HG03103 (cell line): ENCODE measurements around the gene IRF9.

Experiments
- ATAC-seq: cut with Tn5 transposase; IDR thresholded peaks from one replicate; pipeline ENCODE4 v1.9.1; 2021; ENCODE audit warnings: low read depth; ENCODE audit not compliant: unreplicated experiment

Gene IRF9

GRCh38 chr14:24146453-24146977 lies 14.6 kb upstream of the IRF9 start, which contains the start of gene PSME2:
Gene PSME2, minus strand, starts transcription at chr14:24146610. Its CDS starts 29 bp downstream, at chr14:24146581.
- peak; percentile 51 for ATAC-seq

- ATAC-seq, result peak; percentile 84
These were observed 13.9 kb upstream of the IRF9 start, which contains the start of gene RNF31 for GRCh38 chr14:24146978-24147760. Gene RNF31, plus strand, starts transcription at chr14:24147498. Its CDS starts 201 bp downstream, at chr14:24147699.

DNA sequence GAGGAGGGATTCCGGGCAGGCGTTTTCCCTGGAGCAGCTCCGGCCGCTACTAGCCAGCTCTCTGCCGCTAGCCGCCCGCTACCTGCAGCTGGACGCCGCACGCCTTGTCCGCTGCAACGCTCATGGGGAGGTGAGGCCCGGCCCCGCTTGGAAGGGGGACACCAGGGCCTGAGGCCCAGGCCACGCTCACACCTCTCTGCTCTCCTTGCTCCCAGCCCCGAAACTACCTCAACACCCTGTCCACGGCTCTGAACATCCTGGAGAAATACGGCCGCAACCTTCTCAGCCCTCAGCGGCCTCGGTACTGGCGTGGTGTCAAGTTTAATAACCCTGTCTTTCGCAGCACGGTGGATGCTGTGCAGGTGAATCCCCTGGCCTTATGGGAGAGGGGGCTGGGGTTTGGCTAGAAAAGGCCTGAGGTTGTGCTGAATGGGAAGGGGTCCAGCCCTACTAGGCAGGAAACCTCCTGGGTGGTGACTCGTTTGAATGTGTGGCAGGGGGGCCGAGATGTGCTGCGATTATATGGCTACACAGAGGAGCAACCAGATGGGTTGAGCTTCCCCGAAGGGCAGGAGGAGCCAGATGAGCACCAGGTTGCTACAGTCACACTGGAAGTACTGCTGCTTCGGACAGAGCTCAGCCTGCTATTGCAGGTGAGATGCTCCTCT lies 13.2 kb upstream of the IRF9 start:
- no peak for ATAC-seq

- ATAC-seq, result no peak
These were observed 11.6 kb upstream of the IRF9 start for GRCh38 chr14:24149302-24149969.

DNA sequence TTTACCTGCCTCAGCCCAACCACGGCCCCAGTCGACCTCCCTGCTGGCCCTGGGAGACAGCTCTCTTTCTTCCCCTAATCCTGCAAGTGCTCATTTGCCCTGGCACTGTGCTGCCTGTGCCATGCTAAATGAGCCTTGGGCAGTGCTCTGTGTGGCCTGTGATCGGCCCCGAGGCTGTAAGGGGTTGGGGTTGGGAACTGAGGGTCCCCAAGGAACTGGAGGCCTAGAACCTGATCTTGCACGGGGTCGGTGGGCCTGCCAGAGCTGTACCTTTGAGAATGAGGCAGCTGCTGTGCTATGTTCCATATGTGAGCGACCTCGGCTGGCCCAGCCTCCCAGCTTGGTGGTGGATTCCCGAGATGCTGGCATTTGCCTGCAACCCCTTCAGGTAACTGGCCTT lies 11.0 kb upstream of the IRF9 start:
- ATAC-seq, result no peak

- no peak for ATAC-seq
These were observed 10.5 kb upstream of the IRF9 start for GRCh38 chr14:24150567-24150966.

GRCh38 chr14:24150993-24151392 lies 10.1 kb upstream of the IRF9 start:
- no peak for ATAC-seq

DNA sequence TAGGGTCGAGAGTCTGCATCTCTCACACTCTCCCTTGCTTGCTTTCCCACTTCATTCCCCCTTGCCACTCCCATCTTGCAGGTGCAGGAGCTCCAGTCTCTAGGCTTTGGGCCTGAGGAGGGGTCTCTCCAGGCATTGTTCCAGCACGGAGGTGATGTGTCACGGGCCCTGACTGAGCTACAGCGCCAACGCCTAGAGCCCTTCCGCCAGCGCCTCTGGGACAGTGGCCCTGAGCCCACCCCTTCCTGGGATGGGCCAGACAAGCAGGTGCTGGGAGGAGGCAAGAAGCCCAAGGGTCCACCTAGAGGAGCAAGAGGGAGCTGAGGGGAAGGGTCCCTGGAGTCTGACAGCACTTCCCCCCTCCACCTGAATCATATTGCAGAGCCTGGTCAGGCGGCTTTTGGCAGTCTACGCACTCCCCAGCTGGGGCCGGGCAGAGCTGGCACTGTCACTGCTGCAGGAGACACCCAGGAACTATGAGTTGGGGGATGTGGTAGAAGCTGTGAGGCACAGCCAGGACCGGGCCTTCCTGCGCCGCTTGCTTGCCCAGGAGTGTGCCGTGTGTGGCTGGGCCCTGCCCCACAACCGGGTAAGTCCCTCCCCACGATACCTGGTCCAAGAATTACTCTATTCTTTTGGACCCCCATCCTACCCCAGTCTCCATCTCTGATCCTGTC lies 9.5 kb upstream of the IRF9 start:
- ATAC-seq, result no peak

GRCh38 chr14:24155100-24155499 lies 6.0 kb upstream of the IRF9 start:
- no peak for ATAC-seq

GRCh38 chr14:24156840-24157239 lies 4.2 kb upstream of the IRF9 start:
- ATAC-seq, result no peak

GRCh38 chr14:24157331-24157730 lies 3.7 kb upstream of the IRF9 start:
- ATAC-seq, result no peak

GRCh38 chr14:24159777-24160498 lies 1.1 kb upstream of the IRF9 start:
- no peak for ATAC-seq

DNA sequence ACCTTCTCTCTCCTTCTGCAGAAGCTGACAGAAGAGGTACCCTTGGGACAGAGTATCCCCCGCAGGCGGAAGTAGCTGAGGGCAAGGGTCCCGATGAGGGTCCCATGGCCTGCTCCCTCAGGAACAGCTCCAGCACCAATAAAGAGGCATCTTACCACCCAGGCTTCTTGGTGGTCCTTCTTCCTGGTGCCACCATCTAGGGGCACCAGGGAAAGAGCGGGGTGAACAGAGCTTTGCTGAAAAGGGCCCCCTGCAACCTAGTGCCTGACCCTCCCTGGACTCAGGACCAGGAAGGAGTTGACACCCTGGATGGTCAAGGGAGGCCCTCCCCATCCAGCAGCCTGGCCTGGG lies 591 bp upstream of the IRF9 start:
- ATAC-seq, result no peak

GRCh38 chr14:24162093-24162492 lies 1.0 kb downstream of the IRF9 start:
- ATAC-seq, result no peak

- ATAC-seq, result no peak
These were observed 3.5 kb downstream of the IRF9 start for GRCh38 chr14:24164518-24164991.

- ATAC-seq, result no peak
These were observed 4.7 kb downstream of the IRF9 start for GRCh38 chr14:24165785-24166184.

- no peak for ATAC-seq
These were observed 6.5 kb downstream of the IRF9 start for GRCh38 chr14:24167469-24168114.

GRCh38 chr14:24171422-24172260 lies 10.6 kb downstream of the IRF9 start, which contains the start of gene REC8:
Gene REC8, plus strand, starts transcription at chr14:24172080. Its CDS starts 473 bp downstream, at chr14:24172553.
- peak; percentile 72 for ATAC-seq
